Inferior parietal cortex (tissue), 1 donor: ENCODE results near the gene ADCY5.
A peak's percentile ranks its signal among the peaks of the same experiment; 100 is the strongest.
"Not testable (repeated sequence)": the region's sequence is repeated elsewhere in the genome, so short reads cannot be mapped to it uniquely, and the experiment has no call there.

ENCODE experiments used
- DNase-seq: peaks from one replicate; pipeline ENCODE4 v3.0.0-alpha.2; 2016; ENCODE audit errors: extremely low spot score

The ADCY5 gene

GRCh38 chr3:123448536-123449101, at the start of gene ADCY5:
TSS of gene ADCY5 (minus strand) at chr3:123449090. CDS start at chr3:123448545, 545 bp downstream.
- no peak for DNase-seq

- no peak for DNase-seq
These were observed 45.0 kb upstream of the ADCY5 start for GRCh38 chr3:123493912-123494311.

GRCh38 chr3:123491966-123492587, 43.2 kb upstream of the ADCY5 start:
- DNase-seq, result no peak

GRCh38 chr3:123489400-123490004, 40.6 kb upstream of the ADCY5 start:
- peak; percentile 89 for DNase-seq

- DNase-seq, result no peak
These were observed 39.9 kb upstream of the ADCY5 start for GRCh38 chr3:123488645-123489347.

- not testable (repeated sequence) for DNase-seq
These were observed 38.2 kb upstream of the ADCY5 start for GRCh38 chr3:123487063-123487462.

- no peak for DNase-seq
These were observed 37.6 kb upstream of the ADCY5 start for GRCh38 chr3:123486460-123486859.

- DNase-seq, result no peak
These were observed 36.7 kb upstream of the ADCY5 start for GRCh38 chr3:123485551-123485950.

GRCh38 chr3:123483146-123483545, 34.3 kb upstream of the ADCY5 start:
- DNase-seq, result no peak

GRCh38 chr3:123481722-123482457, 33.0 kb upstream of the ADCY5 start:
- DNase-seq, result no peak

GRCh38 chr3:123481071-123481470, 32.2 kb upstream of the ADCY5 start:
- DNase-seq, result no peak

GRCh38 chr3:123480428-123480827, 31.5 kb upstream of the ADCY5 start:
- DNase-seq, result no peak

- DNase-seq, result no peak
These were observed 31.0 kb upstream of the ADCY5 start for GRCh38 chr3:123479891-123480290.

- DNase-seq, result no peak
These were observed 29.4 kb upstream of the ADCY5 start for GRCh38 chr3:123478314-123478713.

- DNase-seq, result no peak
These were observed 28.3 kb upstream of the ADCY5 start for GRCh38 chr3:123476967-123477750.

GRCh38 chr3:123475786-123476185, 26.9 kb upstream of the ADCY5 start:
- DNase-seq, result no peak

GRCh38 chr3:123471106-123471505, 22.2 kb upstream of the ADCY5 start:
- DNase-seq, result no peak

GRCh38 chr3:123469323-123469995, 20.6 kb upstream of the ADCY5 start:
- DNase-seq, result no peak

GRCh38 chr3:123467046-123467445, 18.2 kb upstream of the ADCY5 start:
- DNase-seq, result no peak

- no peak for DNase-seq
These were observed 15.3 kb upstream of the ADCY5 start for GRCh38 chr3:123464211-123464610.

- DNase-seq, result no peak
These were observed 11.0 kb upstream of the ADCY5 start for GRCh38 chr3:123459862-123460261.
